OCI-LY1 (cell line): Measurements from ENCODE around the gene SCN1A.

Experiments used
- H2AFZ ChIP-seq: fragments of 200-600 bp; sonication (generic), shearing (Covaris generic); 2 replicates; pipeline ENCODE4 v1.6.0; 2014; ENCODE audit warnings: antibody characterized with exemption, mild to moderate bottlenecking, low read length
- H3F3A ChIP-seq: fragments of 200-600 bp; sonication (generic), shearing (Covaris generic); 2 replicates; pipeline ENCODE4 v1.6.0; 2014; ENCODE audit warnings: mild to moderate bottlenecking, antibody characterized with exemption, low read length, moderate library complexity; ENCODE audit not compliant: insufficient read depth
- H3K27ac ChIP-seq: fragments of 200-600 bp; sonication (generic); 2 replicates; pipeline ENCODE4 v1.5.1; 2014; ENCODE audit warnings: low read length, mixed run types, mild to moderate bottlenecking, low read depth; ENCODE audit not compliant: poor library complexity, severe bottlenecking
- H3K27me3 ChIP-seq: fragments of 200-600 bp; sonication (generic); 2 replicates; pipeline ENCODE4 v1.6.0; 2014; ENCODE audit warnings: antibody characterized with exemption, mild to moderate bottlenecking, low read length, moderate library complexity; ENCODE audit not compliant: insufficient read depth
- H3K36me3 ChIP-seq: fragments of 200-600 bp; sonication (generic); 2 replicates; pipeline ENCODE4 v1.6.1; 2014; ENCODE audit warnings: mild to moderate bottlenecking, antibody characterized with exemption, low read length, moderate library complexity, mixed read lengths; ENCODE audit not compliant: insufficient read depth
- H3K4me1 ChIP-seq: fragments of 200-600 bp; sonication (generic); 2 replicates; pipeline ENCODE4 v1.5.1; 2014; ENCODE audit warnings: mild to moderate bottlenecking, low read length, moderate library complexity; ENCODE audit not compliant: insufficient read depth, severe bottlenecking
- H3K4me2 ChIP-seq: fragments of 200-600 bp; sonication (generic), shearing (Covaris generic); 2 replicates; pipeline ENCODE4 v1.6.1; 2014; ENCODE audit warnings: low read length
- H3K4me3 ChIP-seq: fragments of 200-600 bp; sonication (generic); 2 replicates; pipeline ENCODE4 v1.5.1; 2014; ENCODE audit warnings: low read length, low read depth, mild to moderate bottlenecking, mixed read lengths; ENCODE audit not compliant: poor library complexity, severe bottlenecking
- H3K79me2 ChIP-seq: fragments of 200-600 bp; shearing (Covaris generic); 2 replicates; pipeline ENCODE4 v1.6.1; 2016; ENCODE audit warnings: mixed run types, low read length, mixed read lengths; ENCODE audit not compliant: insufficient read depth
- H3K9ac ChIP-seq: fragments of 200-600 bp; sonication (generic), shearing (Covaris generic); 2 replicates; pipeline ENCODE4 v1.6.1; 2014; ENCODE audit warnings: mild to moderate bottlenecking, low read length, mixed read lengths
- H3K9me2 ChIP-seq: fragments of 200-600 bp; sonication (generic), shearing (Covaris generic); 2 replicates; pipeline ENCODE4 v1.6.1; 2014; ENCODE audit warnings: low read depth, mild to moderate bottlenecking, low read length, mixed read lengths
- H3K9me3 ChIP-seq: fragments of 200-600 bp; shearing (Covaris generic); 2 replicates; pipeline ENCODE4 v1.6.1; 2014; ENCODE audit warnings: low read length, mixed read lengths
- H4K20me1 ChIP-seq: fragments of 200-600 bp; sonication (generic), shearing (Covaris generic); 2 replicates; pipeline ENCODE4 v1.6.0; 2016; ENCODE audit warnings: mild to moderate bottlenecking, low read length; ENCODE audit not compliant: insufficient read depth
- EZH2 ChIP-seq: fragments of 200-600 bp; sonication (generic), shearing (Covaris generic); IDR thresholded peaks from 2 replicates; pipeline ENCODE4 v1.8.0; 2017; ENCODE audit warnings: borderline replicate concordance, mixed run types, mild to moderate bottlenecking, antibody characterized with exemption, low read length, moderate library complexity, mixed read lengths
- TF ChIP-seq, protein P1 (sequence below): fragments of 200-600 bp; sonication (generic), shearing (Covaris generic); IDR thresholded peaks from 2 replicates; pipeline ENCODE4 v1.5.1; 2017; ENCODE audit warnings: mild to moderate bottlenecking, antibody characterized with exemption, low read length, moderate library complexity, mixed read lengths

Gene SCN1A

DNA sequence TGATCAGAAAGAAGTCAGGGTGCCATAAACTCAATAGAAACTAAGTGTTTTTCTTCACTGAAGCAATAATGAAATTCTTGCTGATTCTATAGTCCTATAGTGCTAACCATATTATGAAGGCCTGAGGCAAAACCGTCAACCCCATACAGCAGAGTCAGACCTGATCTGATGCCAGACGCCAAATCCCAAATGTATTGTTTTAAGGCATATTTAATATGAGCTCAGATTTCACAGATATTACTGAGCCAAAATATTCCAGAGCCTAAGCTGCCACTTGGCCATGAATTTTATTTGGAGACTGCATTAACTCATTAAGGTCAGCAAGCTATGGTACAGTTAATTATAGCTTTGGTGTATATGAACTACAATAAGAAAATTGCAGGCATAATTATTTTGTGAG, 53.4 kb downstream of the SCN1A start:
- H2AFZ ChIP-seq = no peak overlapping the region
- H3K79me2 ChIP-seq = no peaks in the 10 kb centered on the region
- no peak overlapping the region for H3K4me3 ChIP-seq
- no peak for TF ChIP-seq EZH2
- TF ChIP-seq, protein P1, sequence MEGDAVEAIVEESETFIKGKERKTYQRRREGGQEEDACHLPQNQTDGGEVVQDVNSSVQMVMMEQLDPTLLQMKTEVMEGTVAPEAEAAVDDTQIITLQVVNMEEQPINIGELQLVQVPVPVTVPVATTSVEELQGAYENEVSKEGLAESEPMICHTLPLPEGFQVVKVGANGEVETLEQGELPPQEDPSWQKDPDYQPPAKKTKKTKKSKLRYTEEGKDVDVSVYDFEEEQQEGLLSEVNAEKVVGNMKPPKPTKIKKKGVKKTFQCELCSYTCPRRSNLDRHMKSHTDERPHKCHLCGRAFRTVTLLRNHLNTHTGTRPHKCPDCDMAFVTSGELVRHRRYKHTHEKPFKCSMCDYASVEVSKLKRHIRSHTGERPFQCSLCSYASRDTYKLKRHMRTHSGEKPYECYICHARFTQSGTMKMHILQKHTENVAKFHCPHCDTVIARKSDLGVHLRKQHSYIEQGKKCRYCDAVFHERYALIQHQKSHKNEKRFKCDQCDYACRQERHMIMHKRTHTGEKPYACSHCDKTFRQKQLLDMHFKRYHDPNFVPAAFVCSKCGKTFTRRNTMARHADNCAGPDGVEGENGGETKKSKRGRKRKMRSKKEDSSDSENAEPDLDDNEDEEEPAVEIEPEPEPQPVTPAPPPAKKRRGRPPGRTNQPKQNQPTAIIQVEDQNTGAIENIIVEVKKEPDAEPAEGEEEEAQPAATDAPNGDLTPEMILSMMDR = no peak
- H3K36me3 ChIP-seq = no peaks in the 10 kb centered on the region
- H3K4me1 ChIP-seq = no peaks in the 10 kb centered on the region
- H3K4me2 ChIP-seq = no peak overlapping the region
- no peaks in the 10 kb centered on the region for H3K9me2 ChIP-seq
- H3F3A ChIP-seq = no peaks in the 10 kb centered on the region
- H3K9me3 ChIP-seq = no peaks in the 10 kb centered on the region
- no peaks in the 10 kb centered on the region for H3K27me3 ChIP-seq
- H3K9ac ChIP-seq = no peak overlapping the region
- no peak overlapping the region for H3K27ac ChIP-seq
- H4K20me1 ChIP-seq = no peaks in the 10 kb centered on the region

DNA sequence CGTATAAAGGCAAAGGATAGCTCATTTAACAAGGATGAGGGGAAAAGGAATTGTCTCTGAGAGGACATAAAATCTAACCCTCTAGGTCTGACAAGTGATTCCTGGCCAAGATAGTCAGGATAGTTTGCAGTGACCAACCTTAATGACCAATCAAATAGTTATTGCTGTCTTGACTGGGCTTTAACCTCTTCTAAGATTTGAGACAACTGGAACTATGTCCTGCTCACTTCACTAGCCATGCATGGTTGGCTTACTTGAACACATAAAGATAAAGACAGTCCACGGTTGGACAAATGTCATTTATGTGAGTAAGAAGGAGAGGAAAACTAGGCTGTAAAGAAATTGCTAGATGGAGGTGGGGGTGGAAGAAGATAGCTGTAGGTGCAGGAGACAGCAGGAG, 53.8 kb downstream of the SCN1A start:
- no peaks in the 10 kb centered on the region for H3K27me3 ChIP-seq
- H3K79me2 ChIP-seq = no peaks in the 10 kb centered on the region
- no peaks in the 10 kb centered on the region for H3K36me3 ChIP-seq
- no peak overlapping the region for H3K4me3 ChIP-seq
- H3K9me2 ChIP-seq = no peaks in the 10 kb centered on the region
- H3K4me2 ChIP-seq = no peak overlapping the region
- no peaks in the 10 kb centered on the region for H4K20me1 ChIP-seq
- no peak overlapping the region for H2AFZ ChIP-seq
- no peaks in the 10 kb centered on the region for H3K4me1 ChIP-seq
- no peaks in the 10 kb centered on the region for H3K9me3 ChIP-seq
- no peak overlapping the region for H3K9ac ChIP-seq
- H3F3A ChIP-seq = no peaks in the 10 kb centered on the region
- TF ChIP-seq, protein P1 = no peak
- TF ChIP-seq EZH2 = no peak
- no peak overlapping the region for H3K27ac ChIP-seq

DNA sequence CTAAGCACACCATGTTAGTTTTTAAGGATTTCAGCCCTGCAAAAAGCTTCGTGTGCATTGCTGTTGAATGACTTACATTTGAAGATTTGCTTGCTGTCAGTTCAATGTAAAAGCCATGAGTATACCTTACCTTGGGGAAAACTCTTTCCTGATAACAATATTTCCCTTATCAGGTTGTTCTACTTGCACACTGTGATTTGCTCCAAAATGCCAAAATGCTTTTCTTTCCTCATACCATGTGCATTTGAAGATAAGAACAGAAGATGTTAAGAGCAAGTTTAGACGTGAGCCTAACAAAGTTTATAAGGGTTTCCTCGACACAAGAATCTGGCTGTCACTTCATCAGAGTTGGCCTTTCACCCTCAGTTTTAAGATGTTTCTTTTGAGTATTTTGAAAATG, 57.6 kb downstream of the SCN1A start:
- no peak overlapping the region for H3K27ac ChIP-seq
- no peaks in the 10 kb centered on the region for H3K27me3 ChIP-seq
- H3K36me3 ChIP-seq = no peaks in the 10 kb centered on the region
- no peak overlapping the region for H3K4me2 ChIP-seq
- H3K4me3 ChIP-seq = no peak overlapping the region
- no peaks in the 10 kb centered on the region for H3K9me2 ChIP-seq
- no peak overlapping the region for H2AFZ ChIP-seq
- H3K9ac ChIP-seq = no peak overlapping the region
- TF ChIP-seq, protein P1 = no peak
- H3F3A ChIP-seq = no peaks in the 10 kb centered on the region
- H3K4me1 ChIP-seq = no peaks in the 10 kb centered on the region
- no peaks in the 10 kb centered on the region for H3K9me3 ChIP-seq
- H4K20me1 ChIP-seq = no peaks in the 10 kb centered on the region
- H3K79me2 ChIP-seq = no peaks in the 10 kb centered on the region
